OCI-LY7 (cell line): Measurements from ENCODE around the gene EXTL1. TPM values are rescaled to one million over a fixed set of nuclear protein-coding genes. Genes with fewer than 3 reads are reported as not detected.

Experiments used
- BruUV-seq: library from RNA; stranded (reverse); fragments of 400-500 nt; replicated peaks from 2 replicates; lab custom pipeline; 2021; lab: Mats Ljungman, UMichigan
- CTCF ChIA-PET: fragments of 300-600 bp; sonication (Branson Sonifier 250); formaldehyde crosslinking; loops from one replicate; lab custom pipeline; 2022; ENCODE audit warnings: antibody characterized with exemption; ENCODE audit not compliant: unreplicated experiment; lab: Charles Lee
- POLR2A ChIA-PET: fragments of 300-600 bp; sonication (Branson Sonifier 250); formaldehyde crosslinking; loops from one replicate; lab custom pipeline; 2022; ENCODE audit warnings: antibody characterized with exemption; lab: Charles Lee
- DNase-seq: peaks from one replicate; pipeline ENCODE4 v3.0.0-alpha.2; 2015; ENCODE audit warnings: low spot score
- H2AFZ ChIP-seq: fragments of 200-600 bp; sonication (generic), shearing (Covaris generic); 2 replicates; pipeline ENCODE4 v1.6.1; 2014; ENCODE audit warnings: mild to moderate bottlenecking, antibody characterized with exemption, low read length, moderate library complexity
- H3K27ac ChIP-seq: fragments of 200-600 bp; sonication (generic); 2 replicates; pipeline ENCODE4 v1.5.1; 2014; ENCODE audit warnings: mixed run types, low read depth, mild to moderate bottlenecking, moderate library complexity, low read length, inconsistent platforms; ENCODE audit not compliant: poor library complexity, severe bottlenecking
- H3K36me3 ChIP-seq: fragments of 200-600 bp; sonication (generic); 2 replicates; pipeline ENCODE4 v1.6.1; 2014; ENCODE audit warnings: mild to moderate bottlenecking, antibody characterized with exemption, low read length, moderate library complexity, mixed read lengths; ENCODE audit not compliant: insufficient read depth
- H3K4me1 ChIP-seq: fragments of 200-600 bp; sonication (generic); 2 replicates; pipeline ENCODE4 v1.5.1; 2014; ENCODE audit warnings: mild to moderate bottlenecking, low read length; ENCODE audit not compliant: insufficient read depth, poor library complexity, severe bottlenecking
- H3K4me2 ChIP-seq: fragments of 200-600 bp; sonication (generic); 2 replicates; pipeline ENCODE4 v1.6.1; 2014; ENCODE audit warnings: mild to moderate bottlenecking, low read length
- H3K4me3 ChIP-seq: fragments of 200-600 bp; sonication (generic); 2 replicates; pipeline ENCODE4 v1.5.1; 2014; ENCODE audit warnings: mild to moderate bottlenecking, low read depth, low read length; ENCODE audit not compliant: poor library complexity, severe bottlenecking
- H3K79me2 ChIP-seq: fragments of 200-600 bp; sonication (generic); 2 replicates; pipeline ENCODE4 v1.6.1; 2016; ENCODE audit warnings: low read depth, mild to moderate bottlenecking, low read length, moderate library complexity, mixed read lengths; ENCODE audit not compliant: insufficient read depth
- H3K9me2 ChIP-seq: fragments of 200-600 bp; sonication (generic); 2 replicates; pipeline ENCODE4 v1.6.1; 2016; ENCODE audit warnings: mild to moderate bottlenecking, low read length, mixed read lengths; ENCODE audit not compliant: insufficient read depth
- H3K9me3 ChIP-seq: fragments of 200-600 bp; sonication (generic); 2 replicates; pipeline ENCODE4 v1.6.1; 2014; ENCODE audit warnings: mild to moderate bottlenecking, mixed run types, low read length, mixed read lengths
- H4K20me1 ChIP-seq: fragments of 200-600 bp; sonication (generic); 2 replicates; pipeline ENCODE4 v1.6.1; 2014; ENCODE audit warnings: mild to moderate bottlenecking, antibody characterized with exemption, low read length, moderate library complexity, mixed read lengths; ENCODE audit not compliant: insufficient read depth
- CTCF ChIP-seq: fragments of 200-600 bp; sonication (generic); conservative IDR thresholded peaks from 2 replicates; pipeline ENCODE4 v1.5.1; 2014; ENCODE audit warnings: mild to moderate bottlenecking, antibody characterized with exemption, low read length, moderate library complexity, mixed read lengths
- EZH2phosphoT487 ChIP-seq: fragments of 200-600 bp; sonication (generic); IDR thresholded peaks from 2 replicates; pipeline ENCODE4 v1.6.1; 2018; ENCODE audit warnings: low read depth, borderline replicate concordance, mild to moderate bottlenecking, mixed run types, antibody characterized with exemption, low read length, moderate library complexity, mixed read lengths
- intact Hi-C: fragments of 100-400 bp; cut with micrococcal nuclease; formaldehyde crosslinking; loops from one replicate; pipeline ENCODE4 v1.10.0; 2022; ENCODE audit not compliant: unreplicated experiment
- total RNA-seq, 2 experiments: library from RNA; depleted of rRNA in 1 of 2; stranded (reverse); fragments of >200 nt in 1 of 2; shearing (Covaris generic) in 1 of 2; gene quantifications; 2 replicates each; pipeline ENCODE4 v1.2.3, GENCODE V29; 2014 to 2022

EXTL1 gene
- total RNA-seq, 2 experiments from 2014 or later, result 0.67 TPM; not detected in 1

- CTCF ChIA-PET, result interaction anchor here (0.6 to 2.6 kb wide), 8 partner anchors 83 to 183 kb away, joined by 3 to 20 read pairs (median 4); no protein-coding TSS in a partner anchor
- Histone ChIP-seq H3K27ac (peak within 1 kb of the TSS; percentile 63), H3K9me3 (no peaks in the 10 kb centered on the region), H2AFZ (peak within 1 kb of the TSS; percentile 99), H3K4me3 (peak within 1 kb of the TSS; percentile 76), H3K4me2 (peak within 1 kb of the TSS; percentile 88), H3K36me3 (no peaks in the 10 kb centered on the region), H3K79me2 (no peaks in the 10 kb centered on the region), H3K4me1 (peaks cover 20% of the 10 kb centered on the region), H3K9me2 (no peaks in the 10 kb centered on the region), H4K20me1 (no peaks in the 10 kb centered on the region)
- BruUV-seq, result no TSS peak
- intact Hi-C loops, result loop anchor here (1.0 to 2.0 kb wide), 4 partner anchors 93 to 177 kb away; no protein-coding TSS in a partner anchor
- peak; percentile 93 for TF ChIP-seq CTCF
- TF ChIP-seq EZH2phosphoT487, result no peak
- POLR2A ChIA-PET, result interaction anchor here (0.6 to 2.9 kb wide), 20 partner anchors 10 to 440 kb away, joined by 3 to 18 read pairs (median 4); partner anchors contain the start of genes MTFR1L and STMN1
- DNase-seq, result peak; percentile 100
Measured at GRCh38 chr1:25997828-25998761, 23.5 kb upstream of the EXTL1 start, which contains the start of gene PAFAH2. Gene PAFAH2 (minus strand): TSS chr1:25998063. CDS start chr1:25990816, 7,247 bp downstream.

GRCh38 chr1:25999041-25999800 lies 22.4 kb upstream of the EXTL1 start:
- Histone ChIP-seq H3K36me3 (no peaks in the 10 kb centered on the region), H3K4me1 (peaks cover 20% of the 10 kb centered on the region), H3K79me2 (no peaks in the 10 kb centered on the region), H3K4me3 (no peak overlapping the region), H3K9me2 (no peaks in the 10 kb centered on the region), H3K9me3 (no peaks in the 10 kb centered on the region), H4K20me1 (no peaks in the 10 kb centered on the region), H2AFZ (peak overlapping the region; percentile 99; the same call in 1 of the 2 replicates), H3K27ac (no peak overlapping the region), H3K4me2 (no peak overlapping the region; the same call in 1 of the 2 replicates)
- ChIA-PET POLR2A (interaction anchor here (0.6 to 1.4 kb wide), 5 partner anchors 92 to 210 kb away, joined by 3 to 8 read pairs (median 4); no protein-coding TSS in a partner anchor), CTCF (interaction anchor here (0.5 to 1.0 kb wide), 2 partner anchors 92 to 103 kb away, joined by 3 read pairs; no protein-coding TSS in a partner anchor)
- no peak for TF ChIP-seq CTCF
- intact Hi-C loops, result loop anchor here (2.0 kb wide), 1 partner anchor 178 kb away; no protein-coding TSS in a partner anchor
- no TSS peak for BruUV-seq
- DNase-seq, result no peak
